Measurements from ENCODE around the gene KIAA0753. TPM values are rescaled to one million over a fixed set of nuclear protein-coding genes. Genes with fewer than 3 reads are reported as not detected.

Gene KIAA0753
- total RNA-seq, 1 experiment from 2014 or later, result 16.7 TPM

GRCh38 chr17:6536566-6537065, 103.9 kb downstream of the KIAA0753 start:
- no peak for DNase-seq (ENCODE audit: low spot score)
- in situ Hi-C loops (cut with HindIII; ENCODE audit: low sequenced_read_pairs), result no loop called here

GRCh38 chr17:6536053-6536452, 104.5 kb downstream of the KIAA0753 start:
- in situ Hi-C loops (cut with HindIII; ENCODE audit: low sequenced_read_pairs), result no loop called here
- DNase-seq (ENCODE audit: low spot score), result no peak

- DNase-seq (ENCODE audit: low spot score), result no peak
- in situ Hi-C loops (cut with HindIII; ENCODE audit: low sequenced_read_pairs), result no loop called here
Observed at GRCh38 chr17:6534846-6535514, 105.5 kb downstream of the KIAA0753 start.

DNA sequence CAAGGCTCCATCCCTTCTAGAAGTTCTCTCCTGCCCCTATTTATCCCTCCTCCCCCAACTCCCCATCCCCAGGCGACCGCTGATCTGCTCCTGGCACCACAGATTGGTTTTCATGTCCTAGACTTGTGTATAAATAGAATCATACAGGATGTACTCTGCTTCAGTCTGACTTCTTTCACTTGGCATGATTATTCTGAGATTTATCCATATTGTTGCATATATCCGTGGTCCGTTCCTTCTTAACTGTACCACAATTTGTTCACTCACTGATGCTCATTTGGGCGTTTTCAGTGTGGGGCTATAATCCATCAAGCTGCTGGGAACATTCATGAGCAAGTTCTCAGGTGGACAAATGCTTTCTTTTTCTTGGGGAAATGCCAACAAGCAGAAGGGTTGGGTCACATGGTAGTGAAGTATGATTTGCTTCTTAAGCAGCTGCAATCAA, 108.0 kb downstream of the KIAA0753 start:
- DNase-seq (ENCODE audit: low spot score), result peak; percentile 81

DNA sequence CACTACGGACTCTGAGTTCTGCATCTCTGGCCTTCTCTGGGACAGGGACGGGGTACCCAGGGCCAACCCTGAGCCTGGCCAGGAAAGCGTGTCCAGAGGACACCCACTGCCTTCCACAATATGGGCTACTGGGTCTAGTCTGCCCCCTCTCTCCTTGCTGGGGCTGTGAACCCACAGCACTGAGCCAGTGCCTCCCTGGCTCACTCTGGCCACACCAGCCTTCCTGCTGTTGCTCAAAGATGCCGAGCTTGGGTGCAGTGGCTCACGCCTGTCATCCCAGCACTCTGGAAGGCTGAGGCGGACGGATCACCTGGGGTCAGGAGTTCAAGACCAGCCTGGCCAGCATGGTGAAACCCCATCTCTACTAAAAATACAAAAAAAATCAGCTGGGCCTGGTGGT, 108.9 kb downstream of the KIAA0753 start:
- in situ Hi-C loops (cut with HindIII; ENCODE audit: low sequenced_read_pairs), result no loop called here
- no peak for DNase-seq (ENCODE audit: low spot score)

More for the DNA sequence above, 108.0 kb downstream of the KIAA0753 start:
- in situ Hi-C loops (cut with HindIII; ENCODE audit: low sequenced_read_pairs), result no loop called here

DNA sequence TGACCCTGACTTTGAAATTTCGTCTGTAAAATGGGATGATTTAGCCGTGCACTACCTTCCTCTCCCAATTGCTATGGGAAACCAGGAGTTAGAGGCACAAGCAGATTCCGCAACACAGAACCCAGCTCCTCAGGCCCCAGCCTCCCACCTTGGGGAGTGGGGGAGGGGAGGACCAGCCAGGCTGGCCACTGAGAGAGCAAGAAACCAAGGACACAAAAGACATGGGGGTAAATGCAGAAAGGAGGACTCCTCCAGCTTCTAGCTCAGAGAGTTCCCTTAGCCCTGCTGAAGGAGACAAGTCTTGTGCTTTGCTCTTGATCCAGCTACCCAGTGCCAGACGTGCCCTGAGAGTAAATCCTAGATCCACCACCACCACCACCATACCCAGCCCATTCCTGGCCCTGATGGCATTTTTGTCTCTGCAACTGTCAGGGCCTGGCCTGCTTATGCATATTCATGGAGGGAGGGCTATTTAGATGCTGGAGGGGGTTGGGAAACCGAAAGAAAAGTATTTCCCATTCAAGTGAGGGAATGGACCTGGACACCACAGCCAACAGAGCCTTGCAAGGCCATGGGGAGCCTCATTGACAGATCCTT, 110.1 kb downstream of the KIAA0753 start:
- DNase-seq (ENCODE audit: low spot score), result no peak

GRCh38 chr17:6528557-6528956, 112.0 kb downstream of the KIAA0753 start:
- in situ Hi-C loops (cut with HindIII; ENCODE audit: low sequenced_read_pairs), result no loop called here
- DNase-seq (ENCODE audit: low spot score), result no peak

More for the DNA sequence above, 110.1 kb downstream of the KIAA0753 start:
- in situ Hi-C loops (cut with HindIII; ENCODE audit: low sequenced_read_pairs), result no loop called here

Other genes with a start within 250 kb of the KIAA0753 start
- not detected in 2 replicates for gene AIPL1, start 205.6 kb downstream of the KIAA0753 start, total RNA-seq (2014; rRNA removed; shearing (Covaris generic))
- gene PIMREG, start 196.3 kb downstream of the KIAA0753 start, total RNA-seq (2014; rRNA removed; shearing (Covaris generic)), result 66.5 and 72.7 TPM in 2 replicates
- gene PITPNM3, start 84.2 kb downstream of the KIAA0753 start, total RNA-seq (2014; rRNA removed; shearing (Covaris generic)), result 0.92 and 2.1 TPM in 2 replicates
- 147 and 228 TPM in 2 replicates for gene TXNDC17, start 349 bp upstream of the KIAA0753 start, total RNA-seq (2014; rRNA removed; shearing (Covaris generic))
- gene MED31, start 10.9 kb upstream of the KIAA0753 start, total RNA-seq (2014; rRNA removed; shearing (Covaris generic)), result 16.4 and 27.2 TPM in 2 replicates
- gene C17orf100, start 11.1 kb upstream of the KIAA0753 start, total RNA-seq (2014; rRNA removed; shearing (Covaris generic)), result 2.5 and 2.8 TPM in 2 replicates
- gene SLC13A5, start 72.7 kb upstream of the KIAA0753 start, total RNA-seq (2014; rRNA removed; shearing (Covaris generic)), result not detected in 2 replicates
- not detected in 2 replicates for gene XAF1, start 115.3 kb upstream of the KIAA0753 start, total RNA-seq (2014; rRNA removed; shearing (Covaris generic))
- not detected in 2 replicates for gene FBXO39, start 135.5 kb upstream of the KIAA0753 start, total RNA-seq (2014; rRNA removed; shearing (Covaris generic))
- not detected in 2 replicates for gene TEKT1, start 191.0 kb upstream of the KIAA0753 start, total RNA-seq (2014; rRNA removed; shearing (Covaris generic))

Measured in G401 (cell line).